H1 (cell line): ENCODE measurements around the gene NUDT19. TPM values are rescaled to one million over a fixed set of nuclear protein-coding genes. Genes with fewer than 3 reads are reported as not detected.

Experiments
- CTCF ChIA-PET: fragments of 300-600 bp; sonication (Branson Sonifier 250); formaldehyde crosslinking; loops from one replicate; lab custom pipeline; 2021; ENCODE audit not compliant: partially characterized antibody; lab: Charles Lee
- POLR2A ChIA-PET: fragments of 300-600 bp; sonication (Branson Sonifier 250); formaldehyde crosslinking; loops from one replicate; lab custom pipeline; 2021; ENCODE audit warnings: inconsistent platforms; ENCODE audit not compliant: partially characterized antibody; lab: Charles Lee
- DNase-seq, 2 experiments: peaks; one replicate each; pipeline versions ENCODE4 v3.0.0 to v3.0.0-alpha.2; 2010 to 2022; ENCODE audit warnings: low spot score in 2 of 2, low read depth in 1 of 2, mixed read lengths in 1 of 2
- FAIRE-seq: peaks from 2 replicates; lab custom pipeline; 2011; peaks lifted over from hg19 to GRCh38; lab: Jason Lieb, UNC
- H2AFZ ChIP-seq: 2 replicates; pipeline ENCODE4 v1.8.1; 2012; ENCODE audit warnings: low read length, inconsistent platforms
- H2AK5ac ChIP-seq: 2 replicates; pipeline ENCODE4 v1.6.1; 2013; ENCODE audit warnings: low read depth, low read length
- H2BK120ac ChIP-seq: replicated peaks from 2 replicates; pipeline ENCODE3; 2013; ENCODE audit warnings: low read depth, low read length, inconsistent platforms
- H2BK12ac ChIP-seq: 2 replicates; pipeline ENCODE4 v1.6.1; 2013; ENCODE audit warnings: low read depth, low read length
- H2BK15ac ChIP-seq: 2 replicates; pipeline ENCODE4 v1.6.1; 2013; ENCODE audit warnings: low read length
- H2BK20ac ChIP-seq: 2 replicates; pipeline ENCODE4 v1.6.1; 2013; ENCODE audit warnings: low read length
- H2BK5ac ChIP-seq: 2 replicates; pipeline ENCODE4 v1.6.1; 2013; ENCODE audit warnings: low read depth, low read length
- H3K14ac ChIP-seq: 2 replicates; pipeline ENCODE4 v1.6.1; 2013; ENCODE audit warnings: inconsistent platforms; ENCODE audit not compliant: insufficient read length
- H3K18ac ChIP-seq: 2 replicates; pipeline ENCODE4 v1.6.1; 2013; ENCODE audit warnings: low read length; ENCODE audit errors: extremely low read depth
- H3K23ac ChIP-seq: 2 replicates; pipeline ENCODE4 v1.6.1; 2013; ENCODE audit warnings: inconsistent platforms; ENCODE audit not compliant: insufficient read length
- H3K23me2 ChIP-seq: 2 replicates; pipeline ENCODE4 v1.6.1; 2013; ENCODE audit warnings: low read depth, low read length
- H3K27ac ChIP-seq: 2 replicates; pipeline ENCODE4 v1.6.1; 2011; ENCODE audit warnings: low read depth, low read length, inconsistent platforms
- H3K27me3 ChIP-seq, 4 experiments: replicated peaks in 1 of 4; 1 replicate in 1 of 4; 2 replicates in 3 of 4; pipeline versions ENCODE4 v1.6.1 to v1.8.1; 2011 to 2013; ENCODE audit warnings: low read length in 3 of 4, mild to moderate bottlenecking in 3 of 4, inconsistent platforms in 2 of 4, mixed read lengths in 2 of 4, moderate library complexity in 1 of 4; ENCODE audit not compliant: control insufficient read depth in 3 of 4, insufficient read depth in 3 of 4; ENCODE audit errors: extremely low read depth in 1 of 4
- H3K36me3 ChIP-seq, 4 experiments: 2 replicates each; pipeline versions ENCODE4 v1.6.1 to v1.8.1; 2011 to 2013; ENCODE audit warnings: mild to moderate bottlenecking in 4 of 4, low read length in 3 of 4, moderate library complexity in 2 of 4, control low read depth in 1 of 4, inconsistent platforms in 1 of 4; ENCODE audit not compliant: insufficient read depth in 4 of 4, control insufficient read depth in 2 of 4
- H3K4ac ChIP-seq: replicated peaks from 2 replicates; pipeline ENCODE3; 2013; ENCODE audit warnings: low read length, low read depth, mixed read lengths, inconsistent platforms; ENCODE audit not compliant: insufficient read length
- H3K4me1 ChIP-seq, 4 experiments: replicated peaks in 1 of 4; 1 replicate in 1 of 4; 2 replicates in 3 of 4; pipeline versions ENCODE4 v1.6.1 to v1.8.1; 2011 to 2013; ENCODE audit warnings: low read length in 3 of 4, inconsistent platforms in 2 of 4, mixed read lengths in 1 of 4; ENCODE audit not compliant: insufficient read depth in 4 of 4, control insufficient read depth in 3 of 4
- H3K4me2 ChIP-seq, 2 experiments: 2 replicates each; pipeline versions ENCODE4 v1.6.1 to v1.8.1; 2011 to 2013; ENCODE audit warnings: low read depth in 2 of 2, low read length in 2 of 2, control low read depth in 1 of 2, inconsistent platforms in 1 of 2, mild to moderate bottlenecking in 1 of 2; ENCODE audit not compliant: insufficient read depth in 1 of 2
- H3K4me3 ChIP-seq, 4 experiments: fragments of 200-600, 300-600 bp in 1 of 4; sonication (generic), shearing (Covaris generic), sonication (Bioruptor Twin) in 1 of 4; 2 replicates each; pipeline versions ENCODE4 v1.5.1 to v1.8.1; 2011 to 2016; ENCODE audit warnings: low read length in 4 of 4, low read depth in 3 of 4, control low read depth in 2 of 4, inconsistent platforms in 2 of 4, mild to moderate bottlenecking in 2 of 4, mixed read lengths in 1 of 4, moderate library complexity in 1 of 4; ENCODE audit not compliant: insufficient read depth in 2 of 4; ENCODE audit errors: extremely low read depth in 1 of 4
- H3K56ac ChIP-seq: replicated peaks from 2 replicates; pipeline ENCODE3; 2013; ENCODE audit warnings: low read depth, mild to moderate bottlenecking, mixed read lengths, low read length, inconsistent platforms; ENCODE audit not compliant: insufficient read length
- H3K79me1 ChIP-seq: 2 replicates; pipeline ENCODE4 v1.6.1; 2013; ENCODE audit warnings: low read depth, low read length, control low read depth
- H3K79me2 ChIP-seq, 2 experiments: 2 replicates each; pipeline versions ENCODE4 v1.6.1 to v1.8.1; 2012 to 2013; ENCODE audit warnings: low read length in 2 of 2, mild to moderate bottlenecking in 2 of 2, inconsistent platforms in 1 of 2; ENCODE audit not compliant: insufficient read depth in 2 of 2, control insufficient read depth in 1 of 2
- H3K9ac ChIP-seq, 4 experiments: replicated peaks in 1 of 4; 1 replicate in 1 of 4; 2 replicates in 3 of 4; pipeline versions ENCODE4 v1.6.1 to v1.8.1; 2011 to 2013; ENCODE audit warnings: low read depth in 3 of 4, low read length in 3 of 4, control low read depth in 2 of 4, mild to moderate bottlenecking in 2 of 4, moderate library complexity in 2 of 4, inconsistent platforms in 1 of 4; ENCODE audit errors: extremely low read depth in 1 of 4
- H3K9me3 ChIP-seq, 2 experiments: 2 replicates each; pipeline versions ENCODE4 v1.6.1 to v1.8.1; 2012 to 2013; ENCODE audit warnings: mild to moderate bottlenecking in 2 of 2, moderate library complexity in 2 of 2, control low read depth in 1 of 2, inconsistent platforms in 1 of 2, low read depth in 1 of 2, low read length in 1 of 2, mixed read lengths in 1 of 2; ENCODE audit not compliant: insufficient read depth in 2 of 2
- H4K20me1 ChIP-seq, 2 experiments: replicated peaks in 1 of 2; 2 replicates each; pipeline versions ENCODE3 to v1.8.1; 2011 to 2013; ENCODE audit warnings: inconsistent platforms in 2 of 2, low read length in 2 of 2, mild to moderate bottlenecking in 1 of 2; ENCODE audit not compliant: insufficient read depth in 2 of 2, control insufficient read depth in 1 of 2
- H4K5ac ChIP-seq: 2 replicates; pipeline ENCODE4 v1.6.1; 2013; ENCODE audit warnings: low read length, low read depth, mixed read lengths, inconsistent platforms; ENCODE audit not compliant: insufficient read length
- H4K8ac ChIP-seq: 2 replicates; pipeline ENCODE4 v1.8.0; 2013; ENCODE audit warnings: mild to moderate bottlenecking, moderate library complexity, low read length, inconsistent platforms; ENCODE audit not compliant: insufficient read depth; ENCODE audit errors: extremely low read depth
- H4K91ac ChIP-seq: replicated peaks from 2 replicates; pipeline ENCODE3; 2013; ENCODE audit warnings: low read length, mixed read lengths, inconsistent platforms; ENCODE audit not compliant: insufficient read length
- ASH2L ChIP-seq: fragments of 200-600, 300-600 bp; sonication (generic); IDR thresholded peaks from one replicate; pipeline ENCODE4 v1.7.1; 2017; ENCODE audit warnings: low read length
- CTBP2 ChIP-seq: IDR thresholded peaks from 2 replicates; pipeline ENCODE4 v1.7.0; 2011; ENCODE audit warnings: borderline replicate concordance, mild to moderate bottlenecking, moderate library complexity, mixed read lengths, low read length; ENCODE audit not compliant: insufficient read depth, insufficient read length
- HDAC6 ChIP-seq: IDR thresholded peaks from one replicate; pipeline ENCODE4 v1.7.1; 2012; ENCODE audit warnings: low read depth, mild to moderate bottlenecking, inconsistent platforms, low read length, moderate library complexity
- KDM5A ChIP-seq: fragments of 200-600 bp; IDR thresholded peaks from 2 replicates; pipeline ENCODE4 v1.7.1; 2012; ENCODE audit warnings: mild to moderate bottlenecking, low read length, inconsistent platforms, mixed read lengths
- SIX5 ChIP-seq: IDR thresholded peaks from 2 replicates; pipeline ENCODE4 v1.6.1; 2011; ENCODE audit warnings: mild to moderate bottlenecking, low read depth, low read length
- WGBS, 2 experiments: shearing (Covaris generic) in 1 of 2; methylation state at CpG; one replicate each; pipeline versions ENCODE4 v1.1.6 to v1.1.7; 2013 to 2015; ENCODE audit warnings: low lambda C conversion rate in 2 of 2, mixed read lengths in 2 of 2, inconsistent platforms in 1 of 2, low coverage in 1 of 2, missing lambda C conversion rate in 1 of 2; ENCODE audit not compliant: insufficient replicate concordance in 2 of 2, insufficient coverage in 1 of 2, insufficient read length in 1 of 2; ENCODE audit errors: extremely low coverage in 1 of 2, missing lambda C conversion rate in 1 of 2; 5-methylcytosine and 5-hydroxymethylcytosine counted together
- polyA plus RNA-seq, 7 experiments: library from polyadenylated mRNA; depleted of rRNA in 3 of 7; stranded (reverse) in 5 of 7; unstranded in 2 of 7; fragments of >200 nt in 5 of 7; fragments of 200-250 nt in 2 of 7; gene quantifications; 1 replicate in 5 of 7; 2 replicates in 1 of 7; 4 replicates in 1 of 7; pipeline versions ENCODE4 v1.2.1 to v1.2.3, GENCODE V29; 2011 to 2013; ENCODE audit warnings: missing spikeins in 2 of 7, mixed read lengths in 2 of 7
- total RNA-seq: library from RNA; stranded (reverse); fragmentation: NEBNext Ultra II Directional; extraction: Animal tissue kit (Norgen Biotek cat#: 25700); gene quantifications from 2 replicates; pipeline ENCODE4 v1.2.1, GENCODE V29; 2021

Gene NUDT19
- total and polyA plus RNA-seq, 2 of the 8 experiments (the other 6 are each of a cell fraction or from before 2014, with no cell fraction given) = 2.0 to 3.3 TPM

DNA sequence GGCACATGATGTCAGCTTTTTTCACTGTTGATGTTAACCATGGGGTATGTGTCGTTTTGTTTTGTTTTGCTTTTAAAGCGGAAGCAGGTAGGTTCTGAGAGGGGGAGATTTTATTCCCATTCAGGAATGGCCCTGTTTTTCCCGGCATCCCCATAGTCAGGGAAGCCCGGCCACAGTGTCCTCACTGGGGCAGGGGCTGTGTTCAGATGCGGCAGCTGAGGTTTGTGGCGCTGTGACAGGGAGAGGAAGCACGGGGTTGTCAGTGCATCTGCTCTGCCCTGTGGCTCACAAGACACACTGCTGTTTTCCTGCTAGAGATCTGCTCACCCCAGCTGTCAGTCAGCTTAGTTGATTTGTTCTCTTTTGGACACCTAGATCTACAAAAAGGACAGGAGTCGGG, 44.3 kb upstream of the NUDT19 start:
- Histone ChIP-seq H3K27me3 (no peaks in the 10 kb centered on the region), H3K79me2 (no peaks in the 10 kb centered on the region; a peak in 1 of 4 replicates), H2BK12ac (no peak overlapping the region), H3K4me2 (no peak overlapping the region), H2BK15ac (no peak overlapping the region), H3K9ac (no peak overlapping the region), H3K23ac (no peak overlapping the region), H4K8ac (no peak overlapping the region), H3K14ac (no peak overlapping the region), H4K91ac (no peak overlapping the region), H2AK5ac (no peak overlapping the region), H3K36me3 (peaks cover 5 to 39% (median 23%) of the 10 kb centered on the region in 4 experiments; a peak in 7 of 8 replicates), H3K9me3 (no peaks in the 10 kb centered on the region), H4K20me1 (peaks cover 0 to 5% of the 10 kb centered on the region in 2 experiments), H3K23me2 (no peaks in the 10 kb centered on the region), H2BK5ac (no peak overlapping the region), H3K4me1 (peaks cover 0 to 6% (median 3%) of the 10 kb centered on the region in 4 experiments; a peak in 3 of 7 replicates), H4K5ac (no peak overlapping the region), H3K56ac (no peak overlapping the region), H3K79me1 (no peaks in the 10 kb centered on the region), H3K4ac (no peak overlapping the region), H2BK20ac (no peak overlapping the region), H3K4me3 (no peak overlapping the region), H3K27ac (no peak overlapping the region), H2BK120ac (no peak overlapping the region), H3K18ac (no peak overlapping the region), H2AFZ (no peak overlapping the region)
- WGBS, 2 experiments = 90% methylated on average over 8 of the region's 8 CpGs; no CpG with 5 or more reads in 1 of the 2 experiments
- POLR2A ChIA-PET = no interaction called here
- DNase-seq = no peak
- no peak for FAIRE-seq
- CTCF ChIA-PET = no interaction called here
- TF ChIP-seq ASH2L = no peak
- no peak for TF ChIP-seq SIX5
- no peak for TF ChIP-seq CTBP2
- no peak for TF ChIP-seq HDAC6
- no peak for TF ChIP-seq KDM5A
